Measurements from ENCODE around the gene GADL1.

GRCh38 chr3:30779686-30780287 lies 114.7 kb downstream of the GADL1 start:
- TF ChIP-seq CTCF (IDR thresholded peaks at IDR 0.05): no peak
- TF ChIP-seq POLR2A (IDR thresholded peaks at IDR 0.05): no peak
